ENCODE data around the gene RAB10.
"Not testable (repeated sequence)": the region's sequence is repeated elsewhere in the genome, so short reads cannot be mapped to it uniquely, and the experiment has no call there.

RAB10 gene

DNA sequence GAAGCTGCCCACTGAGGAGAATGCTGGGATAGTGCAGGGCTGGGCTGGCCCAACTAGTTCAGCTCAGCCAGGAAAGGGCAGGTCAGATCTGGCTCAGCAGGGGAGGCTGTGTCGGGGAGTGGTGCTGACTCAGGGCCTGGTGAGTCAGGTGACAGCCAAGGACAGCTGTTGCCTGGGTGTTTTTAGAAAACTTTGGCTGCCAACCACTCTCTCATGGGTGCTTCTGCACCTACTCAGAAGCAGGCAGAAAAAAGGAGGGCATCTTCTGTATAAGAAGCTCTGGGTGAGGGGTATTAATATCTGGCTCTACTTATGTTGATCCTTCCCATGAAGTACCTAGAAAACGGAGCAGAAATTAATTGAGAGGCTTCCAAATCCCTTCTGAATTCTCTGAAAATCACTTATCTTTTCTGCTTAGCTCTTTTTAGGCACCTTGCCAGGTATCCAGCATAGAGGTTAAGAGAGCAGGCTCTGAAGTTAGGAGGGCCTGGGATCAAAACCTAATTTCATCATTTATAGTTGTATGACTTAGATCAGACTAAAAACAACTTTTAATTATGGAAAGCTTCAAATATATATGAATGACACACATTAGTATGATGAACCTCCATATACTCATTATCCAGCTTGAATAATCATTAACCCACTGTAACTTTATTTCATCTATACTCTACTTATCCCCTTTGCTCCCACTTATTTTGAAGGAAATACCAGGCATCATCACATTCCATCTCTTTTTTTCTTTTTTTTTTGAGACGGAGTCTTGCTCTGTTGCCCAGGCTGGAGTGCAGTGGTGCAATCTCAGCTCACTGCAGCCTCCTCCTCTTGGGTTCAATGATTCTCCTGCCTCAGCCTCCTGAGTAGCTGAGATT lies 15.5 kb upstream of the RAB10 start:
- peak; percentile 70 for DNase-seq (ENCODE audit: low read depth)
- H3K4me3 ChIP-seq (ENCODE audit: low read depth, low read length), result no peak overlapping the region
- TF ChIP-seq MYC (IDR thresholded peaks at IDR 0.05; ENCODE audit: low read depth, low read length), result no peak
- TF ChIP-seq MAX (IDR thresholded peaks at IDR 0.05; ENCODE audit: low read depth, low read length), result no peak
- no peak for TF ChIP-seq POLR2A (IDR thresholded peaks at IDR 0.05; ENCODE audit: extremely low read depth, insufficient read length)
- no peak for TF ChIP-seq CTCF (IDR thresholded peaks at IDR 0.05; ENCODE audit: low read depth, low read length)

DNA sequence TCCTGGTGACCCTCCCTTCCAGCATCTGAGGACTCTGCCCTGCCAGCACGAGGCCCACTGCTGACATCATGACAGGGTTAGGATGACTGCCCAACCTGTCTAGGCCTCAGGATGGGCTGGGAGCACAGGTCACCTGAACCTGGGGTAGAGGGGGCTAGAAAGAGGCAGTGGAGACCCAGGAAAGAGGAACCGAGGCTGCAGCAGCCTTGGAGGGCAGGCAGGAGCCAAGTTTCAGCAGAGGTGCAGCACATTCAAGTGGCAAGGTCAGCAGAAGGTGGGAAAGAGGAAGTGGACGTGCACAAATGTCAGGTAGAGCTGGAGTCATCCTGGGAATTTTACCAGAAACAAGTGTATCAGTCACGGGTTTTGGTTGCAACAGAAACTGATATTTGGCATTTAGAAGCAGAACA lies 13.6 kb upstream of the RAB10 start:
- DNase-seq (ENCODE audit: low read depth), result no peak

GRCh38 chr2:26024260-26024659 lies 9.6 kb upstream of the RAB10 start:
- no peak for DNase-seq (ENCODE audit: low read depth)
- no peak for TF ChIP-seq POLR2A (IDR thresholded peaks at IDR 0.05; ENCODE audit: extremely low read depth, insufficient read length)
- no peak for TF ChIP-seq CTCF (IDR thresholded peaks at IDR 0.05; ENCODE audit: low read depth, low read length)
- no peak for TF ChIP-seq MAX (IDR thresholded peaks at IDR 0.05; ENCODE audit: low read depth, low read length)
- no peak for TF ChIP-seq MYC (IDR thresholded peaks at IDR 0.05; ENCODE audit: low read depth, low read length)
- no peak overlapping the region for H3K4me3 ChIP-seq (ENCODE audit: low read depth, low read length)

More for the DNA sequence above, 13.6 kb upstream of the RAB10 start:
- H3K4me3 ChIP-seq (ENCODE audit: low read depth, low read length), result no peak overlapping the region
- TF ChIP-seq POLR2A (IDR thresholded peaks at IDR 0.05; ENCODE audit: extremely low read depth, insufficient read length), result no peak
- no peak for TF ChIP-seq CTCF (IDR thresholded peaks at IDR 0.05; ENCODE audit: low read depth, low read length)
- no peak for TF ChIP-seq MYC (IDR thresholded peaks at IDR 0.05; ENCODE audit: low read depth, low read length)
- TF ChIP-seq MAX (IDR thresholded peaks at IDR 0.05; ENCODE audit: low read depth, low read length), result no peak

DNA sequence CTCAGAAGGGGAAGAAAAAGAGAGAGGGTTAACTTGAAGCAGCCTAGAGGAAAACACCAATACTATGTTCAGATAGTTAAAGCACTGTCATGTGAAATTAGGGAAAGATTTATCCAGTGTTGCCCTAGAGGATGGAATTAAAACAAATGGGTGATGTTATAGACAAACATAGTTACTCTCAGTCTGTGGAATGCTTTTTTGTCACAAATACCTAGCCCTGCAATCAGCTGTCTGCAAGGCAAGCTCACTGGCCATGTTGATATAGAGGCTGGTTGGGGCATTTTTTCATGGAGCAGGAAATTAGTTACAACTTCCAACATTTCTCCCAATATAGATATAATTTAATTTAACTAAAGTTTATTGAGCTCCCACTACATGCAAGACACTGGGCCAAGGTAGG lies 8.4 kb upstream of the RAB10 start:
- DNase-seq (ENCODE audit: low read depth), result no peak
- no peak overlapping the region for H3K4me3 ChIP-seq (ENCODE audit: low read depth, low read length)
- TF ChIP-seq POLR2A (IDR thresholded peaks at IDR 0.05; ENCODE audit: extremely low read depth, insufficient read length) (no peak), MAX (IDR thresholded peaks at IDR 0.05; ENCODE audit: low read depth, low read length) (no peak), MYC (IDR thresholded peaks at IDR 0.05; ENCODE audit: low read depth, low read length) (no peak), CTCF (IDR thresholded peaks at IDR 0.05; ENCODE audit: low read depth, low read length) (no peak)

DNA sequence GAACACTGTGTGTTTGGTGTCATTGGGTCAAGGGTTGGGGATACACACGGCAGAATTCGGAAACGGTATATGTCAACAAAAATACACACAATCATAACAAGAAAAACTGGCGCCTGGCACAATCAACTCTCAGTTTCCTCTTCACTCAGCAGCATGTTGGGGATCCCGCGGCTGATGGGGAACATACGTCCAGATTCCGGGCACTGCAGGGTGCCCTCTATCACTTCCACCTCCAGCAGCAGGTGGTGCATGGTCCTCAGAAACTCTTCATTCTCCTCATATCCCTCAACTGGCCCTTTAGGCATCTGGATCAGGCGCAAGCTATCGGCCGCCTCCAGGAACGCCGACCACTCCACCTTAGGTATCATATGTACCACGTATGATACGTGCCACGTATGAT lies 5.8 kb upstream of the RAB10 start:
- not testable (repeated sequence) for H3K4me3 ChIP-seq (ENCODE audit: low read depth, low read length)

GRCh38 chr2:26032586-26033269 lies 1.2 kb upstream of the RAB10 start:
- H3K4me3 ChIP-seq (ENCODE audit: low read depth, low read length), result peak overlapping the region; percentile 74
- not testable (repeated sequence) for DNase-seq (ENCODE audit: low read depth)
- peak; percentile 18; the same call in 1 of the 2 replicates for TF ChIP-seq MAX (IDR thresholded peaks at IDR 0.05; ENCODE audit: low read depth, low read length)

More for the DNA sequence above, 5.8 kb upstream of the RAB10 start:
- DNase-seq (ENCODE audit: low read depth), result not testable (repeated sequence)

Measured in NB4 (cell line).